Activated naive CD8-positive, alpha-beta T cell treated with anti-CD3 and anti-CD28 coated beads, Interleukin-2, amount 50 U/mL, for 24 hours (primary cell): Measurements from ENCODE around the gene C1QTNF12.

ENCODE experiments used
- ATAC-seq: fragments of 150-1000 bp; cut with Tn5 transposase; one replicate; pipeline ENCODE4 v1.10.0; 2021
- DNase-seq: peaks from one replicate; pipeline ENCODE4 v3.0.0; 2021
- H3K27ac Mint-ChIP-seq: one replicate; pipeline ENCODE4 v1.8.0; 2021; ENCODE audit warnings: mild to moderate bottlenecking, mixed read lengths
- H3K27me3 Mint-ChIP-seq: one replicate; pipeline ENCODE4 v1.8.0; 2021; ENCODE audit warnings: mixed read lengths
- H3K36me3 Mint-ChIP-seq: one replicate; pipeline ENCODE4 v1.8.0; 2021; ENCODE audit warnings: low read depth, mixed read lengths
- H3K4me1 Mint-ChIP-seq: one replicate; pipeline ENCODE4 v1.8.0; 2021; ENCODE audit warnings: mixed read lengths
- H3K4me3 Mint-ChIP-seq: one replicate; pipeline ENCODE4 v1.8.0; 2021; ENCODE audit warnings: mild to moderate bottlenecking, moderate library complexity, mixed read lengths
- H3K9me3 Mint-ChIP-seq: one replicate; pipeline ENCODE4 v1.8.0; 2021; ENCODE audit warnings: mixed read lengths

Gene C1QTNF12

GRCh38 chr1:1213345-1214265 is 32.9 kb downstream of the C1QTNF12 start, which contains the start of gene TNFRSF4:
Gene TNFRSF4 (minus strand): TSS chr1:1214153. CDS start chr1:1214127, 26 bp downstream.
- H3K4me3 Mint-ChIP-seq = peak within 1 kb of the TSS; percentile 65
- ATAC-seq = peak; percentile 16
- no peaks in the 10 kb centered on the region for H3K27me3 Mint-ChIP-seq
- DNase-seq = peak; percentile 54
- H3K4me1 Mint-ChIP-seq = peaks cover 44% of the 10 kb centered on the region
- H3K36me3 Mint-ChIP-seq = peaks cover 21% of the 10 kb centered on the region
- peak within 1 kb of the TSS; percentile 75 for H3K27ac Mint-ChIP-seq
- H3K9me3 Mint-ChIP-seq = no peaks in the 10 kb centered on the region

- ATAC-seq (peak; percentile 6), DNase-seq (peak; percentile 69)
- H3K36me3 Mint-ChIP-seq = peaks cover 18% of the 10 kb centered on the region
- peaks cover 2% of the 10 kb centered on the region for H3K27me3 Mint-ChIP-seq
- H3K27ac Mint-ChIP-seq = peak overlapping the region; percentile 75
- H3K9me3 Mint-ChIP-seq = no peaks in the 10 kb centered on the region
- H3K4me1 Mint-ChIP-seq = peaks cover 46% of the 10 kb centered on the region
- peak overlapping the region; percentile 65 for H3K4me3 Mint-ChIP-seq
These were observed 33.7 kb downstream of the C1QTNF12 start for GRCh38 chr1:1212780-1213344.

GRCh38 chr1:1211541-1212441 is 34.7 kb downstream of the C1QTNF12 start:
- H3K9me3 Mint-ChIP-seq = no peaks in the 10 kb centered on the region
- no peak for DNase-seq
- peaks cover 2% of the 10 kb centered on the region for H3K27me3 Mint-ChIP-seq
- H3K27ac Mint-ChIP-seq = no peak overlapping the region
- H3K4me1 Mint-ChIP-seq = peaks cover 46% of the 10 kb centered on the region
- peaks cover 11% of the 10 kb centered on the region for H3K36me3 Mint-ChIP-seq
- peak overlapping the region; percentile 63 for H3K4me3 Mint-ChIP-seq
- ATAC-seq = no peak

- no peak for ATAC-seq
- Mint-ChIP-seq H3K9me3 (no peaks in the 10 kb centered on the region), H3K36me3 (peaks cover 7% of the 10 kb centered on the region), H3K4me1 (peaks cover 40% of the 10 kb centered on the region), H3K27ac (no peak overlapping the region), H3K27me3 (peaks cover 2% of the 10 kb centered on the region), H3K4me3 (peak overlapping the region; percentile 63)
- no peak for DNase-seq
These were observed 35.6 kb downstream of the C1QTNF12 start for GRCh38 chr1:1210726-1211540.

GRCh38 chr1:1208713-1209433 is 37.6 kb downstream of the C1QTNF12 start:
- H3K36me3 Mint-ChIP-seq = peaks cover 7% of the 10 kb centered on the region
- H3K27me3 Mint-ChIP-seq = peaks cover 2% of the 10 kb centered on the region
- H3K27ac Mint-ChIP-seq = peak overlapping the region; percentile 90
- DNase-seq (peak; percentile 59), ATAC-seq (peak; percentile 2)
- H3K9me3 Mint-ChIP-seq = no peaks in the 10 kb centered on the region
- peaks cover 24% of the 10 kb centered on the region for H3K4me1 Mint-ChIP-seq
- peak overlapping the region; percentile 80 for H3K4me3 Mint-ChIP-seq

- peaks cover 2% of the 10 kb centered on the region for H3K27me3 Mint-ChIP-seq
- peaks cover 24% of the 10 kb centered on the region for H3K4me1 Mint-ChIP-seq
- peaks cover 7% of the 10 kb centered on the region for H3K36me3 Mint-ChIP-seq
- no peak overlapping the region for H3K4me3 Mint-ChIP-seq
- ATAC-seq = no peak
- H3K27ac Mint-ChIP-seq = no peak overlapping the region
- no peaks in the 10 kb centered on the region for H3K9me3 Mint-ChIP-seq
- no peak for DNase-seq
These were observed 39.0 kb downstream of the C1QTNF12 start for GRCh38 chr1:1207571-1207892.

- peaks cover 2% of the 10 kb centered on the region for H3K27me3 Mint-ChIP-seq
- ATAC-seq = no peak
- peaks cover 24% of the 10 kb centered on the region for H3K4me1 Mint-ChIP-seq
- H3K4me3 Mint-ChIP-seq = peak overlapping the region; percentile 76
- peaks cover 7% of the 10 kb centered on the region for H3K36me3 Mint-ChIP-seq
- H3K9me3 Mint-ChIP-seq = no peaks in the 10 kb centered on the region
- no peak for DNase-seq
- no peak overlapping the region for H3K27ac Mint-ChIP-seq
These were observed 39.5 kb downstream of the C1QTNF12 start for GRCh38 chr1:1206966-1207531.

GRCh38 chr1:1206376-1206965 is 40.1 kb downstream of the C1QTNF12 start, which contains the start of gene TNFRSF18:
Gene TNFRSF18 (minus strand): TSS chr1:1206592. CDS start chr1:1206571, 21 bp downstream.
- Mint-ChIP-seq H3K36me3 (peaks cover 7% of the 10 kb centered on the region), H3K9me3 (no peaks in the 10 kb centered on the region), H3K27me3 (peaks cover 2% of the 10 kb centered on the region), H3K27ac (peak within 1 kb of the TSS; percentile 42), H3K4me3 (peak within 1 kb of the TSS; percentile 76), H3K4me1 (peaks cover 24% of the 10 kb centered on the region)
- DNase-seq = peak; percentile 64
- ATAC-seq = peak; percentile 27

GRCh38 chr1:1205769-1206375 is 40.6 kb downstream of the C1QTNF12 start:
- Mint-ChIP-seq H3K9me3 (no peaks in the 10 kb centered on the region), H3K27ac (peak overlapping the region; percentile 42)

GRCh38 chr1:1204998-1205768 is 41.3 kb downstream of the C1QTNF12 start:
- Mint-ChIP-seq H3K9me3 (no peaks in the 10 kb centered on the region), H3K4me1 (peaks cover 29% of the 10 kb centered on the region), H3K4me3 (peak overlapping the region; percentile 76), H3K27me3 (peaks cover 2% of the 10 kb centered on the region), H3K36me3 (peaks cover 3% of the 10 kb centered on the region), H3K27ac (peak overlapping the region; percentile 42)
- ATAC-seq (no peak), DNase-seq (no peak)

More at GRCh38 chr1:1205769-1206375, 40.6 kb downstream of the C1QTNF12 start:
- ATAC-seq (no peak), DNase-seq (no peak)
- Mint-ChIP-seq H3K36me3 (peaks cover 3% of the 10 kb centered on the region), H3K4me1 (peaks cover 24% of the 10 kb centered on the region), H3K4me3 (peak overlapping the region; percentile 76), H3K27me3 (peaks cover 2% of the 10 kb centered on the region)

- no peak for ATAC-seq
- Mint-ChIP-seq H3K27ac (no peak overlapping the region), H3K9me3 (no peaks in the 10 kb centered on the region), H3K27me3 (peaks cover 2% of the 10 kb centered on the region), H3K4me1 (peaks cover 33% of the 10 kb centered on the region), H3K4me3 (peak overlapping the region; percentile 76), H3K36me3 (no peaks in the 10 kb centered on the region)
- no peak for DNase-seq
These were observed 42.0 kb downstream of the C1QTNF12 start for GRCh38 chr1:1204425-1204920.
